Urinary bladder (tissue), 4 donors: Measurements from ENCODE around the gene RELA. TPM values are rescaled to one million over a fixed set of nuclear protein-coding genes. Genes with fewer than 3 reads are reported as not detected.

Experiments
- DNase-seq: peaks from one replicate; pipeline ENCODE4 v3.0.0-alpha.2; 2015; ENCODE audit errors: extremely low spot score
- H3K27ac ChIP-seq: one replicate; pipeline ENCODE4 v1.5.1; 2013; ENCODE audit warnings: low read depth, mild to moderate bottlenecking, moderate library complexity
- H3K36me3 ChIP-seq: one replicate; pipeline ENCODE4 v1.6.1; 2013; ENCODE audit warnings: mild to moderate bottlenecking, moderate library complexity; ENCODE audit not compliant: insufficient read depth
- H3K4me1 ChIP-seq: one replicate; pipeline ENCODE4 v1.6.1; 2013; ENCODE audit warnings: mild to moderate bottlenecking, moderate library complexity; ENCODE audit not compliant: insufficient read depth
- H3K4me3 ChIP-seq: one replicate; pipeline ENCODE4 v1.5.1; 2013; ENCODE audit warnings: low read depth, low read length
- WGBS: extraction: QIAGEN DNeasy Blood & Tissue Kit; methylation state at CpG from one replicate; pipeline ENCODE4 v1.1.7; 2013; 5-methylcytosine and 5-hydroxymethylcytosine counted together
- polyA plus RNA-seq: library from polyadenylated mRNA; stranded (reverse); fragments of 200-250 nt; gene quantifications from one replicate; pipeline ENCODE4 v1.2.3, GENCODE V29; 2013
- small RNA-seq: library from RNA; depleted of rRNA; stranded (forward); fragments of <200 nt; gene quantifications from one replicate; pipeline ENCODE3, GENCODE V24; 2014
- total RNA-seq: library from RNA; depleted of rRNA; stranded (reverse); fragments of >200 nt; gene quantifications from one replicate; pipeline ENCODE4 v1.2.3, GENCODE V29; 2014
- donor health status: healthy with polysubstance abuse.
- donor health status: healthy.

The RELA gene
- total and polyA plus RNA-seq, 2 donors, result 18.5 to 80.8 TPM

GRCh38 chr11:65612691-65613090, 50.0 kb downstream of the RELA start:
- H3K4me3 ChIP-seq, result peak overlapping the region; percentile 75
- 72% methylated on average over 7 of the region's 7 CpGs for WGBS
- H3K36me3 ChIP-seq, result no peaks in the 10 kb centered on the region
- H3K4me1 ChIP-seq, result peaks cover 1% of the 10 kb centered on the region
- no peak for DNase-seq
- H3K27ac ChIP-seq, result peak overlapping the region; percentile 24

GRCh38 chr11:65611758-65612603, 50.7 kb downstream of the RELA start:
- WGBS, result 66% methylated on average over 12 of the region's 12 CpGs
- Histone ChIP-seq H3K4me1 (peaks cover 1% of the 10 kb centered on the region), H3K4me3 (peak overlapping the region; percentile 10), H3K27ac (no peak overlapping the region), H3K36me3 (no peaks in the 10 kb centered on the region)
- DNase-seq, result no peak

GRCh38 chr11:65611028-65611757, 51.5 kb downstream of the RELA start:
- no peak overlapping the region for H3K27ac ChIP-seq

GRCh38 chr11:65610404-65610803, 52.3 kb downstream of the RELA start:
- Histone ChIP-seq H3K4me1 (peaks cover 1% of the 10 kb centered on the region), H3K36me3 (no peaks in the 10 kb centered on the region), H3K27ac (no peak overlapping the region), H3K4me3 (no peak overlapping the region)
- no peak for DNase-seq
- WGBS, result 54% methylated on average over 6 of the region's 6 CpGs

More at GRCh38 chr11:65611028-65611757, 51.5 kb downstream of the RELA start:
- no peak for DNase-seq
- WGBS, result 51% methylated on average over 10 of the region's 10 CpGs
- peak overlapping the region; percentile 27 for H3K4me3 ChIP-seq
- no peaks in the 10 kb centered on the region for H3K36me3 ChIP-seq
- H3K4me1 ChIP-seq, result peaks cover 1% of the 10 kb centered on the region

GRCh38 chr11:65609665-65610064, 53.1 kb downstream of the RELA start:
- 80% methylated on average over 5 of the region's 5 CpGs for WGBS
- Histone ChIP-seq H3K4me3 (no peak overlapping the region), H3K27ac (no peak overlapping the region), H3K36me3 (peaks cover 4% of the 10 kb centered on the region), H3K4me1 (peaks cover 1% of the 10 kb centered on the region)
- no peak for DNase-seq

- peaks cover 1% of the 10 kb centered on the region for H3K4me1 ChIP-seq
Observed at GRCh38 chr11:65609229-65609628, 53.5 kb downstream of the RELA start.

GRCh38 chr11:65607614-65608426, 54.9 kb downstream of the RELA start:
- H3K36me3 ChIP-seq, result peaks cover 4% of the 10 kb centered on the region
- no peaks in the 10 kb centered on the region for H3K4me1 ChIP-seq
- DNase-seq, result no peak
- no peak overlapping the region for H3K27ac ChIP-seq
- H3K4me3 ChIP-seq, result no peak overlapping the region
- 72% methylated on average over 37 of the region's 37 CpGs for WGBS

More at GRCh38 chr11:65609229-65609628, 53.5 kb downstream of the RELA start:
- no peak overlapping the region for H3K27ac ChIP-seq
- DNase-seq, result no peak
- peaks cover 4% of the 10 kb centered on the region for H3K36me3 ChIP-seq
- 36% methylated on average over 3 of the region's 3 CpGs for WGBS
- H3K4me3 ChIP-seq, result no peak overlapping the region

GRCh38 chr11:65606876-65607613, 55.7 kb downstream of the RELA start:
- DNase-seq, result peak; percentile 92
- 21% methylated on average over 67 of the region's 67 CpGs for WGBS
- H3K27ac ChIP-seq, result peak overlapping the region; percentile 30
- H3K4me3 ChIP-seq, result no peak overlapping the region
- H3K36me3 ChIP-seq, result peaks cover 4% of the 10 kb centered on the region
- H3K4me1 ChIP-seq, result no peaks in the 10 kb centered on the region

GRCh38 chr11:65604258-65604657, 58.5 kb downstream of the RELA start:
- Histone ChIP-seq H3K4me3 (no peak overlapping the region), H3K36me3 (peaks cover 4% of the 10 kb centered on the region), H3K27ac (no peak overlapping the region), H3K4me1 (no peaks in the 10 kb centered on the region)
- 100% methylated on average over 1 of the region's 1 CpG for WGBS
- no peak for DNase-seq

Small RNAs within 50 kb of the gene (small RNA-seq; reads per million reads assigned to genes)
- gene MIR4489 (not detected), gene MIR4690 (0.09 reads per million), gene RN7SL309P (not detected)

Other genes starting within 250 kb of the RELA start
- 104 TPM for gene NEAT1, start 240.1 kb downstream of the RELA start, total RNA-seq
- 450 TPM for gene NEAT1, start 240.1 kb downstream of the RELA start, polyA plus RNA-seq
- 27,753 TPM for gene MALAT1, start 163.9 kb downstream of the RELA start, total RNA-seq
- gene MALAT1, start 163.9 kb downstream of the RELA start, polyA plus RNA-seq, result 141 TPM
- 43.4 TPM for gene SCYL1, start 137.8 kb downstream of the RELA start, total RNA-seq
- gene SCYL1, start 137.8 kb downstream of the RELA start, polyA plus RNA-seq, result 82.0 TPM
- gene LTBP3, start 104.6 kb downstream of the RELA start, total RNA-seq, result 58.5 TPM
- 145 TPM for gene LTBP3, start 104.6 kb downstream of the RELA start, polyA plus RNA-seq
- 14.6 TPM for gene ZNRD2, start 92.4 kb downstream of the RELA start, total RNA-seq
- 94.9 TPM for gene ZNRD2, start 92.4 kb downstream of the RELA start, polyA plus RNA-seq
- 10.9 TPM for gene FAM89B, start 90.4 kb downstream of the RELA start, total RNA-seq
- 82.7 TPM for gene FAM89B, start 90.4 kb downstream of the RELA start, polyA plus RNA-seq
- 45.9 TPM for gene EHBP1L1, start 86.9 kb downstream of the RELA start, total RNA-seq
- 178 TPM for gene EHBP1L1, start 86.9 kb downstream of the RELA start, polyA plus RNA-seq
- 0.63 TPM for gene KCNK7, start 67.1 kb downstream of the RELA start, total RNA-seq
- gene KCNK7, start 67.1 kb downstream of the RELA start, polyA plus RNA-seq, result 1.2 TPM
- gene MAP3K11, start 48.7 kb downstream of the RELA start, total RNA-seq, result 20.6 TPM
- 39.7 TPM for gene MAP3K11, start 48.7 kb downstream of the RELA start, polyA plus RNA-seq
- 8.3 TPM for gene PCNX3, start 47.1 kb downstream of the RELA start, total RNA-seq
- gene PCNX3, start 47.1 kb downstream of the RELA start, polyA plus RNA-seq, result 25.3 TPM
- 16.0 TPM for gene SIPA1, start 24.8 kb downstream of the RELA start, total RNA-seq
- gene SIPA1, start 24.8 kb downstream of the RELA start, polyA plus RNA-seq, result 54.0 TPM
- 28.4 TPM for gene KAT5, start 49.3 kb upstream of the RELA start, total RNA-seq
- gene KAT5, start 49.3 kb upstream of the RELA start, polyA plus RNA-seq, result 95.6 TPM
- gene RNASEH2C, start 57.9 kb upstream of the RELA start, total RNA-seq, result 11.9 TPM
- 102 TPM for gene RNASEH2C, start 57.9 kb upstream of the RELA start, polyA plus RNA-seq
- 3.0 TPM for gene AP5B1, start 118.1 kb upstream of the RELA start, total RNA-seq
- 14.7 TPM for gene AP5B1, start 118.1 kb upstream of the RELA start, polyA plus RNA-seq
- gene OVOL1, start 124.1 kb upstream of the RELA start, total RNA-seq, result 4.7 TPM
- gene OVOL1, start 124.1 kb upstream of the RELA start, polyA plus RNA-seq, result 5.1 TPM
- gene SNX32, start 171.0 kb upstream of the RELA start, total RNA-seq, result 0.85 TPM
- 2.0 TPM for gene SNX32, start 171.0 kb upstream of the RELA start, polyA plus RNA-seq
- gene CFL1, start 195.3 kb upstream of the RELA start, total RNA-seq, result 231 TPM
- gene CFL1, start 195.3 kb upstream of the RELA start, polyA plus RNA-seq, result 728 TPM
- gene MUS81, start 197.5 kb upstream of the RELA start, total RNA-seq, result 38.2 TPM
- gene MUS81, start 197.5 kb upstream of the RELA start, polyA plus RNA-seq, result 65.4 TPM
- 43.3 TPM for gene EFEMP2, start 209.9 kb upstream of the RELA start, total RNA-seq
- gene EFEMP2, start 209.9 kb upstream of the RELA start, polyA plus RNA-seq, result 120 TPM
- gene CTSW, start 216.9 kb upstream of the RELA start, total RNA-seq, result 2.7 TPM
- 0.98 TPM for gene CTSW, start 216.9 kb upstream of the RELA start, polyA plus RNA-seq
- gene FIBP, start 225.6 kb upstream of the RELA start, total RNA-seq, result 60.7 TPM
- 64.0 TPM for gene FIBP, start 225.6 kb upstream of the RELA start, polyA plus RNA-seq
- gene CCDC85B, start 227.8 kb upstream of the RELA start, total RNA-seq, result 6.9 TPM
- gene CCDC85B, start 227.8 kb upstream of the RELA start, polyA plus RNA-seq, result 84.1 TPM
- gene FOSL1, start 237.5 kb upstream of the RELA start, total RNA-seq, result not detected
- 7.5 TPM for gene FOSL1, start 237.5 kb upstream of the RELA start, polyA plus RNA-seq